COR-L47 (cell line): ENCODE results near the gene ARFGAP3.
"Not testable (repeated sequence)": the region's sequence is repeated elsewhere in the genome, so short reads cannot be mapped to it uniquely, and the experiment has no call there.

Experiments used
- DNase-seq: peaks from one replicate; lab custom pipeline; 2025; lab: John Stamatoyannopoulos, UW

Gene ARFGAP3

GRCh38 chr22:42794551-42795510 lies 62.2 kb downstream of the ARFGAP3 start:
- no peak for DNase-seq

GRCh38 chr22:42793848-42794405 lies 63.1 kb downstream of the ARFGAP3 start:
- no peak for DNase-seq

- no peak for DNase-seq
These were observed 63.9 kb downstream of the ARFGAP3 start for GRCh38 chr22:42792909-42793847.

GRCh38 chr22:42792453-42792908 lies 64.6 kb downstream of the ARFGAP3 start:
- no peak for DNase-seq

GRCh38 chr22:42791721-42792452 lies 65.2 kb downstream of the ARFGAP3 start:
- no peak for DNase-seq

GRCh38 chr22:42788466-42788865 lies 68.6 kb downstream of the ARFGAP3 start:
- no peak for DNase-seq

- DNase-seq, result no peak
These were observed 69.1 kb downstream of the ARFGAP3 start for GRCh38 chr22:42788021-42788420.

GRCh38 chr22:42787357-42787736 lies 69.7 kb downstream of the ARFGAP3 start:
- DNase-seq, result no peak

GRCh38 chr22:42786606-42787356 lies 70.3 kb downstream of the ARFGAP3 start:
- no peak for DNase-seq

- no peak for DNase-seq
These were observed 71.2 kb downstream of the ARFGAP3 start for GRCh38 chr22:42785706-42786499.

GRCh38 chr22:42782306-42782705 lies 74.8 kb downstream of the ARFGAP3 start:
- not testable (repeated sequence) for DNase-seq

GRCh38 chr22:42780070-42780540 lies 77.0 kb downstream of the ARFGAP3 start:
- peak; percentile 80 for DNase-seq

GRCh38 chr22:42777126-42777525 lies 79.9 kb downstream of the ARFGAP3 start:
- no peak for DNase-seq

GRCh38 chr22:42773167-42773566 lies 83.9 kb downstream of the ARFGAP3 start:
- DNase-seq, result peak; percentile 57

GRCh38 chr22:42772647-42773046 lies 84.4 kb downstream of the ARFGAP3 start:
- DNase-seq, result no peak

GRCh38 chr22:42770941-42771647 lies 86.0 kb downstream of the ARFGAP3 start:
- DNase-seq, result no peak

- DNase-seq, result no peak
These were observed 86.7 kb downstream of the ARFGAP3 start for GRCh38 chr22:42770448-42770726.

- DNase-seq, result no peak
These were observed 87.3 kb downstream of the ARFGAP3 start for GRCh38 chr22:42769574-42770447.

- DNase-seq, result no peak
These were observed 87.9 kb downstream of the ARFGAP3 start for GRCh38 chr22:42769238-42769573.
